Measurements from ENCODE around the gene SEPTIN5.

GRCh38 chr22:19754701-19755144 is 40.4 kb downstream of the SEPTIN5 start:
- TF ChIP-seq EP300 (IDR thresholded peaks at IDR 0.05) (no peak), PHF8 (IDR thresholded peaks at IDR 0.05; ENCODE audit: borderline replicate concordance, low read depth) (no peak)
- TF ChIP-seq, protein P1, sequence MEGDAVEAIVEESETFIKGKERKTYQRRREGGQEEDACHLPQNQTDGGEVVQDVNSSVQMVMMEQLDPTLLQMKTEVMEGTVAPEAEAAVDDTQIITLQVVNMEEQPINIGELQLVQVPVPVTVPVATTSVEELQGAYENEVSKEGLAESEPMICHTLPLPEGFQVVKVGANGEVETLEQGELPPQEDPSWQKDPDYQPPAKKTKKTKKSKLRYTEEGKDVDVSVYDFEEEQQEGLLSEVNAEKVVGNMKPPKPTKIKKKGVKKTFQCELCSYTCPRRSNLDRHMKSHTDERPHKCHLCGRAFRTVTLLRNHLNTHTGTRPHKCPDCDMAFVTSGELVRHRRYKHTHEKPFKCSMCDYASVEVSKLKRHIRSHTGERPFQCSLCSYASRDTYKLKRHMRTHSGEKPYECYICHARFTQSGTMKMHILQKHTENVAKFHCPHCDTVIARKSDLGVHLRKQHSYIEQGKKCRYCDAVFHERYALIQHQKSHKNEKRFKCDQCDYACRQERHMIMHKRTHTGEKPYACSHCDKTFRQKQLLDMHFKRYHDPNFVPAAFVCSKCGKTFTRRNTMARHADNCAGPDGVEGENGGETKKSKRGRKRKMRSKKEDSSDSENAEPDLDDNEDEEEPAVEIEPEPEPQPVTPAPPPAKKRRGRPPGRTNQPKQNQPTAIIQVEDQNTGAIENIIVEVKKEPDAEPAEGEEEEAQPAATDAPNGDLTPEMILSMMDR (IDR thresholded peaks at IDR 0.05) = no peak

Measured in A549 (cell line).